HEK293 (cell line): ENCODE results near the gene SMTNL2.

Source experiments
- CTCF ChIA-PET: fragments of 350-600 bp; formaldehyde crosslinking; extraction: SDS; loops from one replicate; lab custom pipeline; 2021; ENCODE audit warnings: antibody characterized with exemption; lab: Yijun Ruan, JAX
- POLR2A ChIA-PET: fragments of 300-600 bp; formaldehyde crosslinking; extraction: SDS; loops from one replicate; lab custom pipeline; 2020; ENCODE audit warnings: antibody characterized with exemption, inconsistent platforms; lab: Yijun Ruan, JAX
- H3K27ac ChIP-seq: fragments of 200-500 bp; sonication (Bioruptor generic); 2 replicates; pipeline ENCODE4 v1.5.1; 2014; ENCODE audit warnings: low read depth, low read length, control low read depth, inconsistent platforms; ENCODE audit errors: extremely low read depth
- H3K36me3 ChIP-seq, 2 experiments: fragments of 200-500 bp in 1 of 2; sonication (Bioruptor generic) in 1 of 2; 1 replicate in 1 of 2; 2 replicates in 1 of 2; pipeline ENCODE4 v1.5.1; 2014 to 2017; ENCODE audit warnings: inconsistent platforms in 2 of 2, low read length in 2 of 2; ENCODE audit not compliant: control insufficient read depth in 2 of 2, insufficient read depth in 1 of 2
- H3K4me1 ChIP-seq: fragments of 200-500 bp; sonication (Bioruptor generic); 2 replicates; pipeline ENCODE4 v1.5.1; 2014; ENCODE audit warnings: mild to moderate bottlenecking, low read length, inconsistent platforms; ENCODE audit not compliant: control insufficient read depth, insufficient read depth
- H3K4me3 ChIP-seq: 2 replicates; pipeline ENCODE4 v1.5.1; 2011; ENCODE audit warnings: low read depth, mild to moderate bottlenecking, control low read depth, low read length, moderate library complexity
- H3K9me3 ChIP-seq: fragments of 200-500 bp; sonication (Bioruptor generic); 2 replicates; pipeline ENCODE4 v1.5.1; 2014; ENCODE audit warnings: low read depth, low read length, inconsistent platforms; ENCODE audit not compliant: control insufficient read depth, insufficient read depth
- GFI1B ChIP-seq: fragments of 450-650 bp; formaldehyde crosslinking; IDR thresholded peaks from 2 replicates; pipeline ENCODE4 v1.5.1; 2016; ENCODE audit warnings: missing biosample characterization, missing genetic modification characterization
- KLF1 ChIP-seq: fragments of 450-650 bp; formaldehyde crosslinking; IDR thresholded peaks from 2 replicates; pipeline ENCODE4 v1.5.1; 2016; ENCODE audit warnings: missing biosample characterization, missing genetic modification characterization
- KLF7 ChIP-seq: fragments of 450-650 bp; formaldehyde crosslinking; IDR thresholded peaks from 2 replicates; pipeline ENCODE4 v1.5.1; 2016; ENCODE audit warnings: missing biosample characterization, missing genetic modification characterization, borderline replicate concordance
- ZBTB11 ChIP-seq: fragments of 450-650 bp; formaldehyde crosslinking; conservative IDR thresholded peaks from 2 replicates; pipeline ENCODE4 v1.5.1; 2016; ENCODE audit warnings: low read depth, missing biosample characterization, missing genetic modification characterization
- ZFP69B ChIP-seq: fragments of 450-650 bp; formaldehyde crosslinking; IDR thresholded peaks from 2 replicates; pipeline ENCODE4 v1.5.1; 2016; ENCODE audit warnings: missing biosample characterization, missing genetic modification characterization
- ZNF114 ChIP-seq: fragments of 450-650 bp; formaldehyde crosslinking; IDR thresholded peaks from 2 replicates; pipeline ENCODE4 v1.5.0; 2017; ENCODE audit warnings: missing biosample characterization, missing genetic modification characterization
- ZNF169 ChIP-seq: fragments of 450-650 bp; formaldehyde crosslinking; IDR thresholded peaks from 2 replicates; pipeline ENCODE4 v1.5.1; 2016; ENCODE audit warnings: missing biosample characterization, missing genetic modification characterization
- ZNF19 ChIP-seq: fragments of 450-650 bp; formaldehyde crosslinking; IDR thresholded peaks from 2 replicates; pipeline ENCODE4; 2016; ENCODE audit warnings: missing biosample characterization, missing genetic modification characterization, low read depth
- ZNF2 ChIP-seq: fragments of 450-650 bp; formaldehyde crosslinking; IDR thresholded peaks from 2 replicates; pipeline ENCODE4 v1.5.1; 2016; ENCODE audit warnings: missing biosample characterization, missing genetic modification characterization
- ZNF214 ChIP-seq: fragments of 450-650 bp; formaldehyde crosslinking; IDR thresholded peaks from 2 replicates; pipeline ENCODE4 v1.5.1; 2017; ENCODE audit warnings: missing biosample characterization, mild to moderate bottlenecking, missing genetic modification characterization, borderline replicate concordance
- ZNF23 ChIP-seq: fragments of 450-650 bp; formaldehyde crosslinking; IDR thresholded peaks from 2 replicates; pipeline ENCODE4 v1.5.1; 2016; ENCODE audit warnings: missing biosample characterization, missing genetic modification characterization, borderline replicate concordance
- ZNF248 ChIP-seq: fragments of 450-650 bp; formaldehyde crosslinking; IDR thresholded peaks from 2 replicates; pipeline ENCODE4 v1.5.1; 2017; ENCODE audit warnings: missing biosample characterization, missing genetic modification characterization
- ZNF596 ChIP-seq: fragments of 450-650 bp; IDR thresholded peaks from 2 replicates; pipeline ENCODE4 v1.5.0; 2018; ENCODE audit warnings: missing biosample characterization, mild to moderate bottlenecking, missing genetic modification characterization, moderate library complexity
- ZNF623 ChIP-seq: fragments of 450-650 bp; formaldehyde crosslinking; IDR thresholded peaks from 2 replicates; pipeline ENCODE4 v1.5.1; 2016; ENCODE audit warnings: missing biosample characterization, missing genetic modification characterization
- ZNF629 ChIP-seq: fragments of 450-650 bp; formaldehyde crosslinking; IDR thresholded peaks from 2 replicates; pipeline ENCODE4 v1.5.1; 2017; ENCODE audit warnings: missing biosample characterization, missing genetic modification characterization
- ZNF692 ChIP-seq: fragments of 450-650 bp; formaldehyde crosslinking; IDR thresholded peaks from 2 replicates; pipeline ENCODE4 v1.5.1; 2016; ENCODE audit warnings: missing biosample characterization, missing genetic modification characterization
- ZNF777 ChIP-seq: fragments of 450-650 bp; formaldehyde crosslinking; IDR thresholded peaks from 2 replicates; pipeline ENCODE4 v1.5.1; 2017; ENCODE audit warnings: missing biosample characterization, missing genetic modification characterization, borderline replicate concordance
- ZSCAN4 ChIP-seq: fragments of 450-650 bp; formaldehyde crosslinking; IDR thresholded peaks from 2 replicates; pipeline ENCODE4 v1.5.1; 2017; ENCODE audit warnings: missing biosample characterization, missing genetic modification characterization

The SMTNL2 gene

GRCh38 chr17:4540224-4540651 is 44.1 kb upstream of the SMTNL2 start (continued):
- 0 out of 2 replicates have a peak, but pooled peaks have one; percentile 15 for TF ChIP-seq ZSCAN4

GRCh38 chr17:4540687-4541327 is 43.5 kb upstream of the SMTNL2 start:
- Histone ChIP-seq H3K4me3 (no peak overlapping the region), H3K27ac (no peak overlapping the region), H3K9me3 (no peaks in the 10 kb centered on the region), H3K36me3 (peaks cover 0 to 84% of the 10 kb centered on the region in 2 experiments; a peak in 2 of 3 replicates), H3K4me1 (no peaks in the 10 kb centered on the region)
- ChIA-PET POLR2A (interaction anchor here (0.6 to 1.4 kb wide), 2 partner anchors 8 to 12 kb away, joined by 3 to 4 read pairs; no protein-coding TSS in a partner anchor), CTCF (interaction anchor here (0.7 to 1.2 kb wide), 4 partner anchors 25 to 412 kb away, joined by 3 to 4 read pairs (median 4); no protein-coding TSS in a partner anchor)
- TF ChIP-seq ZNF23 (tag by site-specific recombination) = no peak
- TF ChIP-seq KLF7 (tag by site-specific recombination) = no peak
- no peak for TF ChIP-seq ZNF2 (tag by site-specific recombination)
- TF ChIP-seq ZBTB11 = no peak
- TF ChIP-seq ZNF623 (tag by site-specific recombination) = no peak
- peak; percentile 84 for TF ChIP-seq KLF1 (tag by site-specific recombination)
- 0 out of 2 replicates have a peak, but pooled peaks have one; percentile 16 for TF ChIP-seq ZFP69B (tag by site-specific recombination)
- no peak for TF ChIP-seq ZNF19 (tag by site-specific recombination)
- 0 out of 2 replicates have a peak, but pooled peaks have one; percentile 39 for TF ChIP-seq ZNF692 (tag by site-specific recombination)
- TF ChIP-seq ZNF629 (tag by site-specific recombination) = no peak
- TF ChIP-seq ZNF169 (tag by site-specific recombination) = no peak
- no peak for TF ChIP-seq ZNF214
- TF ChIP-seq GFI1B (tag by site-specific recombination) = no peak
- TF ChIP-seq ZNF777 = no peak
- TF ChIP-seq ZNF114 = no peak
- no peak for TF ChIP-seq ZNF248
- TF ChIP-seq ZNF596 (tag by site-specific recombination) = no peak
